ENCODE results near the gene GREB1L. TPM values are rescaled to one million over a fixed set of nuclear protein-coding genes. Genes with fewer than 3 reads are reported as not detected.

GREB1L gene
- total RNA-seq, 6 experiments from 2014 or later, result 3.1 to 7.9 (median 5.7) TPM

GRCh38 chr18:21458310-21458709, 216.3 kb downstream of the GREB1L start:
- H3K27ac ChIP-seq, result peak overlapping the region in 1 of 3 donors; percentile 17
- no peaks in the 10 kb centered on the region for H3K36me3 ChIP-seq
- H3K9me3 ChIP-seq, result no peaks in the 10 kb centered on the region
- H3K4me1 ChIP-seq, result peaks cover 0 to 38% (median 12%) of the 10 kb centered on the region in 4 donors
- no peaks in the 10 kb centered on the region for H3K27me3 ChIP-seq
- intact Hi-C loops (cut with DNase I), result no loop called here
- TF ChIP-seq POLR2A (IDR thresholded peaks at IDR 0.05) (no peak), CTCF (IDR thresholded peaks at IDR 0.05) (no peak)
- ATAC-seq (peak; percentile 26 to 68 (median 52)), DNase-seq (peak; percentile 34 to 70 (median 57))
- WGBS (ENCODE audit: insufficient coverage, low coverage, low lambda C conversion rate, missing lambda C conversion rate), result 17% methylated on average over 1 of the region's 1 CpG
- no peak overlapping the region for H3K4me3 ChIP-seq

GRCh38 chr18:21458788-21459187, 216.8 kb downstream of the GREB1L start:
- no peaks in the 10 kb centered on the region for H3K36me3 ChIP-seq
- no peak overlapping the region for H3K27ac ChIP-seq
- no peaks in the 10 kb centered on the region for H3K27me3 ChIP-seq
- DNase-seq (no peak), ATAC-seq (no peak)
- no peak overlapping the region for H3K4me3 ChIP-seq
- no peak for TF ChIP-seq POLR2A (IDR thresholded peaks at IDR 0.05)
- peaks cover 0 to 33% (median 10%) of the 10 kb centered on the region in 4 donors for H3K4me1 ChIP-seq
- WGBS (ENCODE audit: insufficient coverage, low coverage, low lambda C conversion rate, missing lambda C conversion rate), result 81% methylated on average over 6 of the region's 6 CpGs
- intact Hi-C loops (cut with DNase I), result no loop called here
- no peaks in the 10 kb centered on the region for H3K9me3 ChIP-seq

- Histone ChIP-seq H3K27ac (no peak overlapping the region), H3K27me3 (no peaks in the 10 kb centered on the region), H3K9me3 (no peaks in the 10 kb centered on the region), H3K36me3 (no peaks in the 10 kb centered on the region), H3K4me1 (peaks cover 0 to 31% (median 10%) of the 10 kb centered on the region in 4 donors), H3K4me3 (no peak overlapping the region)
- ATAC-seq, result no peak
- WGBS (ENCODE audit: insufficient coverage, low coverage, low lambda C conversion rate, missing lambda C conversion rate), result 92% methylated on average over 9 of the region's 10 CpGs
- intact Hi-C loops (cut with DNase I), result no loop called here
- DNase-seq, result no peak
- no peak for TF ChIP-seq CTCF (IDR thresholded peaks at IDR 0.05)
- TF ChIP-seq POLR2A (IDR thresholded peaks at IDR 0.05), result no peak
Measured at GRCh38 chr18:21459706-21460286, 217.8 kb downstream of the GREB1L start.

- Histone ChIP-seq H3K27me3 (no peaks in the 10 kb centered on the region), H3K9me3 (no peaks in the 10 kb centered on the region), H3K4me3 (no peak overlapping the region), H3K36me3 (no peaks in the 10 kb centered on the region), H3K4me1 (peaks cover 0 to 21% (median 5%) of the 10 kb centered on the region in 4 donors), H3K27ac (no peak overlapping the region)
- DNase-seq (no peak), ATAC-seq (no peak)
- intact Hi-C loops (cut with DNase I), result no loop called here
- TF ChIP-seq CTCF (IDR thresholded peaks at IDR 0.05), result no peak
- TF ChIP-seq POLR2A (IDR thresholded peaks at IDR 0.05), result no peak
- 91% methylated on average over 4 of the region's 4 CpGs for WGBS (ENCODE audit: insufficient coverage, low coverage, low lambda C conversion rate, missing lambda C conversion rate)
Measured at GRCh38 chr18:21461460-21461859, 219.4 kb downstream of the GREB1L start.

- ATAC-seq (no peak), DNase-seq (no peak)
- no peaks in the 10 kb centered on the region for H3K9me3 ChIP-seq
- TF ChIP-seq POLR2A (IDR thresholded peaks at IDR 0.05) (no peak), CTCF (IDR thresholded peaks at IDR 0.05) (no peak)
- peaks cover 0 to 6% (median 3%) of the 10 kb centered on the region in 4 donors for H3K4me1 ChIP-seq
- H3K36me3 ChIP-seq, result no peaks in the 10 kb centered on the region
- intact Hi-C loops (cut with DNase I), result no loop called here
- 56% methylated on average over 3 of the region's 3 CpGs for WGBS (ENCODE audit: insufficient coverage, low coverage, low lambda C conversion rate, missing lambda C conversion rate)
- H3K27me3 ChIP-seq, result no peaks in the 10 kb centered on the region
- H3K4me3 ChIP-seq, result no peak overlapping the region
- no peak overlapping the region for H3K27ac ChIP-seq
Measured at GRCh38 chr18:21463718-21464117, 221.7 kb downstream of the GREB1L start.

All from right lobe of liver (tissue), 6 donors.